H1 (cell line): ENCODE measurements around the gene VSIR. TPM values are rescaled to one million over a fixed set of nuclear protein-coding genes. Genes with fewer than 3 reads are reported as not detected.

ENCODE experiments used
- RNF2 ChIP-seq: fragments of 200-900, 300-1000 bp; sonication (generic); IDR thresholded peaks from 2 replicates; pipeline ENCODE4 v1.7.1; 2016; ENCODE audit warnings: borderline replicate concordance, low read depth, mild to moderate bottlenecking, antibody characterized with exemption, low read length; ENCODE audit not compliant: poor library complexity, severe bottlenecking; ENCODE audit errors: missing control alignments
- polyA plus RNA-seq, 7 experiments: library from polyadenylated mRNA; depleted of rRNA in 3 of 7; stranded (reverse) in 5 of 7; unstranded in 2 of 7; fragments of >200 nt in 5 of 7; fragments of 200-250 nt in 2 of 7; gene quantifications; 1 replicate in 5 of 7; 2 replicates in 1 of 7; 4 replicates in 1 of 7; pipeline versions ENCODE4 v1.2.1 to v1.2.3, GENCODE V29; 2011 to 2013; ENCODE audit warnings: missing spikeins in 2 of 7, mixed read lengths in 2 of 7
- total RNA-seq: library from RNA; stranded (reverse); fragmentation: NEBNext Ultra II Directional; extraction: Animal tissue kit (Norgen Biotek cat#: 25700); gene quantifications from 2 replicates; pipeline ENCODE4 v1.2.1, GENCODE V29; 2021

Gene VSIR
- total and polyA plus RNA-seq, 2 of the 8 experiments (the other 6 are each of a cell fraction or from before 2014, with no cell fraction given), result 0.33 TPM; not detected in 1

GRCh38 chr10:71707240-71707789 is 66.0 kb downstream of the VSIR start (continued):
- no peak for TF ChIP-seq RNF2
